HG03095 (cell line): ENCODE data around the gene ERC1.

Experiments
- ATAC-seq: cut with Tn5 transposase; IDR thresholded peaks from one replicate; pipeline ENCODE4 v1.9.1; 2021; ENCODE audit warnings: moderate library complexity; ENCODE audit not compliant: unreplicated experiment

ERC1 gene

DNA sequence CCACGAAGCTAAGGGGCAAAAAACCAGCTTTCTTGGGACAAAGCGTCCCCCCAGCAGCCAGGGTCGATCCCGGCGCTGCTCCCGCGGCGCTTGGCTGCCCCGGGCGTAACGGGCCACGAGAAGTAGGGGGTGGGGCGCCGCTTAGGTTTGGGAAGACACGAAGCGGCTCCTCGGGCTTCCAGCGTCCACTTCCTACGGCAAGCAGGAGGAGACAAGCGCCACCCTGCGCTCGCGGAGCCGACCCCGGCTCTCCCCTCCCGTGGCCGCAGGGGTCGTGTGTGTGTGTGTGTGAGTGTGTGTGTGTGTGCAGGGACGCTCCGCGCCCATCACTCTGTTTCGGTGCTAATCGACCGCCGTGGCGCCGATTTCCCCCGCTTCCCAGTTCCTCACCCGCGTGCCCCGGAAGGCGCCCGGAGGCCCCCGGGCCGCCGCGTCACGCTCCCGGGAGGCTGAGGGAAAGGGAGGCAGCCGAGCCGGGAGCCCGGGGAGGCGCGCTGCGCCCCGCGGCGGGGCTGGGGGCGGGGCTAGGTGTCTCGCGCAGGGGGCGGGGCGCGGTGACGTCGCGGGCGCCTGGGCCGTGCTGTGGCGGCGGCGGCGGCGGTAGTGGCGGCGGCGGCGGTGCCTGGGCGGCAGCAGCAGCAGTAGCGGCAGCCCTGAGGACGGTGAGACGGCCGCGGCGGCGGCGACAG, at the start of gene ERC1:
TSS of gene ERC1 (plus strand) at position 563 of the 689 bp plus-strand sequence. CDS start 36,681 bp downstream, outside the sequence.
- peak; percentile 66 for ATAC-seq

DNA sequence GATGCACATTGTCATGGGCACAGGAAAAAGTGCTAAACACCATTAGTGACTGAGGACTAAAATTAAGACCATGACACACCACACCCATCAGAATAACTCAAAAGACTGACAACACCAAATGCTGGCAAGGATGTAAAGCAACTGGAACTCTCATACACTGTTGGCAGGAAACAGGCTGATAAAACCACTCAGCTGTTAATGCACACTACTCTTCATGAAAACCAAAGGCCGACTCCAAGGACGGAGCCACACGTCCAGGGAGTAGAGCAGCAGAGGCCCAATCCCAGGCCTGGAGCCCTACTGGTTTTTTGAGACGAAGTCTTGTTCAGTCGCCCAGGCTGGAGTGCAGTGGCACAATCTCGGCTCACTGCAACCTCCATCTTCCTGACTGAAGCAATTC, 48.0 kb upstream of the ERC1 start:
- ATAC-seq, result no peak

DNA sequence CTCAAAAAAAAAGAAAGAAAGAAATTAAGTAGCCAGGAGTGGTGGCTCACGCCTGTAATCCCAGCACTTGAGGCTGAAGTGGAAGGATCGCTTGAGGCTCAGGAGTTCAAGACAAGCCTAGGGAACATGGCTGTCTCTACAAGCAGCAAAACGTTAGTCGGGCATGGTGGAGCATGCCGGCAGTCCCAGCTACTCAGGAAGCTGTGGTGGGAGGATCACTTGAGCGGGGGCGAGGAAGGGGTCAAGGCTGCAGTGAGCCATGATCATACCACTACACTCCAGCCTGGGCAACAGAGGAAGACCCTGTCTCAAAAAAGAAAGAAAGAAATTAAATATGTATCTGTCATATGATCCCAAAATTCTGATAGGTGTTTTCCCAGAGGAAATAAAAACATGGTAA, 46.8 kb upstream of the ERC1 start:
- ATAC-seq, result no peak

DNA sequence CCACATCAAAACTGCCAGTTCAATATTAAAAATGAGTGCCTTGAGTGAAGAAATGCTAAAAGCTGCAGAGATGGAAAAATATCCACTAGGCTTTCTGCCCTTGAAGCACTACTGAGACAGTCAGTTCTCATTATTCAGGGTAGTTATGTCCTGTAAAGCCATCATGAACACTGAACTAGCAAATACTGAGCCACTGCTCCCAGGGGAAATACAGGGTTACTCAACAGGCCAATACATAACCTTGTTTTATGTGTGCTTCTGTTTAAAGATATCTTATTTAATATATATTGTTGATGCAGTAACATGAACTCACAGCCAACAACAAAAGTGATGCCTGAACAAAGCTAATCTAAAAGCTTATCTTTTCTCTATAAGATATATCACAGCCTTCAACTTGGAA, 44.8 kb upstream of the ERC1 start:
- no peak for ATAC-seq

DNA sequence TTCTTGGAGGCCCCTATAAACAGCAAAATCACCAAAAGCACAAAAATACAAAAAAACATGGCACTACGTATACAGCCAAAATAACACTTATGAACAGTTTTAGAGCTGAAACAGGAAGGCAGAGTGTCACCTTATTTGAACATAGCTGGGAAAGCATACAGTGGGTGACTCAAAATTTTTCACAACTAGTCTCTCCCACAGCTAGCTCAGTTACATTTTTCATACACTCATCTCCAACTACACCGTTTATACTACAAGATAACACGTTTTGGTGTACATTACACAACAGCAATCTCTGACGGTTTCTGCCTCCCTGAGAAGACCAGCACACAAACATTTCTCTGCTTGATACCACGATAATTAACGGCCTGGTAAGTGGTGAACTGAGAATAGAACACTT, 44.4 kb upstream of the ERC1 start:
- ATAC-seq, result no peak

DNA sequence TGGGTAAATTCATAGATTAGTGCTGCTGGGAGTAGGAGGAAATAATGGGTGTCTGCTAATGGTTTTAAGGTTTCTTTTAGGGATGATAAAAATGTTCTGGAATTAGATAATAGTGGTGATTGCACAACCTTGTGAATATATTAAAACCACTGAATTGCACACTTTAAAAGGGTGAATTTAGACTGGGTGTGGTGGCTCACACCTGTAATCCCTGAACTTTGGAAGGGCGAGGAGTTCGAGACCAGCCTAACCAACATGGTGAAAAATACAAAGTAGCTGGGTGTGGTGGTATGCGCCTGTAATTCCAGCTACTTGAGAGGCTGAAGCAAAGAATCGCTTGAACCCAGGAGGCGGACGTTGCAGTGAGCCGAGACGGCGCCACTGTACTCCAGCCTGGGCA, 42.8 kb upstream of the ERC1 start:
- ATAC-seq, result no peak

DNA sequence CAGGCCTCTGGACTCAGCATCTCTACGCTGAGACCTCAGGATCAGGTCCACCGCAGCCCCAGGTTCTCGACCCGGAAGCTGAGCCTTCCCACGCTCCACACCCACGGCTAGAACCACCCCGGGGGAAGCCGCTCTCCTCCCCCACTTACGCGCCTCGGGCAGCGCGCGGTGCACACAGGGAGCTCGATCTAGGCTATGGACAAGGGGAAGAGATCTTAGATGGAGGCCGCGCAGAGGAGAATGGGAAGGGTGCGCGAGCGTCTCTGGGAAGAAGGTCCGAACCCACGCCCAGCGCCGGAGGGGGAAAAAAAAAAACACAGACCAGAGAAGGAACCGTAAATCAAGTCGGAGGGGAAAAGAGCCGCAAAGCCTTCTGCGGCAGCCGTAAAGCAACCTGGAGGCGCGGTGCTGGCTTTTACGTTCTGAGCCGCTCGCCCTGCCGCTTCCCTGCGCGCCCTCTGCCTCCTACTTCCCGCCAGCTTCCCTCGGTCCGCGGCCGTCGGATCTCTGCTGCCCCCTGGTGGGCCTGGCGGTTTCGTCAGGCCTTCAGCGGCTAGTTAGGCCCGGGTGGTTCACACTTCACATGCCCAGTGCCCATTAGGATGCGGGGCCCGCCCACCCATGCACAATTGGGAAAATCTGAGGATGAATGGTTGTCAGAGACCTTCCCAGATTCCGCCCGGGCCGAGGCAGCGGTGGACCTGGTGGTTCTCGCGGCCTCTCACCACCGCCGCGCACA, 41.4 kb upstream of the ERC1 start, which contains the start of gene RAD52:
TSS of gene RAD52 (minus strand) at position 242 of the 739 bp plus-strand sequence. CDS start 16,636 bp downstream, outside the sequence.
- peak; percentile 81 for ATAC-seq

DNA sequence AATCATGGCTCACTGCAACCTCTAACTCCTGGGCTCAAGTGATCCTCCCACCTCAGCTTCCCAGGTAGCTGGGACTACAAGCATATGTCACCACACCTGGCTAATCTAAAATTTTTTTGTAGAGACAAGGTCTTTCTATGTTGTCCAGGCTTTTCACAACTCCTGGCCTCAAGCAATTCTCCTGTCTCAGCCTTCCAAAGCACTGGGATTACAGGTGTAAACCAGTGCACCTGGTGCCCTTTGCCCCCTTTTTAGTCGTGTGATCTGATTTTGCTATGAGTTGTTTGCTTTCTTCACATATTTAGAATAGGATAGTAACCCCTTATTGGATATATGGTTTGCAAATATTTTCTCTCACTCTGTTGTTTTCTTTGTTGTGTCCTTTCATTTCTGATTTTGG, 39.8 kb upstream of the ERC1 start:
- ATAC-seq, result no peak

DNA sequence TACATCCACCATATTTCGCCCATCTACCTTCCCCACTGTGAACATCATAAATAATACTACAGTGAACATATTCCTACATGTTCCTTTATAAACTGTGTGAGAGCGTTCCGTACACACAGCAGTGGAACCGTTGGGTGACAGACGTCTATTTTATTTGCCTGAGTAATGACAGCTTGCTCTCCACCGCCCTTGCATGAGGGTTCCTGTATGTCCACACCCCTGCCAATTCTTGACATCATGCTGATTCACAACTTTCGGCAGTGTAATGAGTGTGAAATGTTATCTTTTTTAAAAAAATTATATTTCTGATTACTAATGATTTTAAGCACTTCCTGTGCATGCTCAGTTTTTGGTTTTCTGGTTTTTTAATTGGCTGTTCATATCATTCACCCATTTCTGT, 37.2 kb upstream of the ERC1 start:
- no peak for ATAC-seq

DNA sequence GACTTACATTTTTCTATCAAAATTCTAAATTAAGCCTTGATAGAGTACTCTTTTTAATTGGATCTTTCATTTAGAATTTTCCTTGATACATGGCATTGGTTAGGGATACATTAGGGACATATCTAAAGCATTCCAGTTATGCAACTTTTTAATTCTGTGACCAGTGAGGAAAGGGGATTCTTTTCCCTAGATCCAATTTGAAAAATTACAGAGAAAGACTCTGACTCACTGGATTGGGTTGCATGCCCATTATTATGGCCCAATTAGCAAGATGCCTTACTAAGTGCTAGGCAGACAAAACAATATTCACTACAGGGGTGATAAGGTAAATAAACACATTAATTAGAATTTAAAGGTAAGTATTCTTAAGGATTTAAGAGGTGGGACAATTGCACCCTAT, 36.3 kb upstream of the ERC1 start:
- no peak for ATAC-seq

DNA sequence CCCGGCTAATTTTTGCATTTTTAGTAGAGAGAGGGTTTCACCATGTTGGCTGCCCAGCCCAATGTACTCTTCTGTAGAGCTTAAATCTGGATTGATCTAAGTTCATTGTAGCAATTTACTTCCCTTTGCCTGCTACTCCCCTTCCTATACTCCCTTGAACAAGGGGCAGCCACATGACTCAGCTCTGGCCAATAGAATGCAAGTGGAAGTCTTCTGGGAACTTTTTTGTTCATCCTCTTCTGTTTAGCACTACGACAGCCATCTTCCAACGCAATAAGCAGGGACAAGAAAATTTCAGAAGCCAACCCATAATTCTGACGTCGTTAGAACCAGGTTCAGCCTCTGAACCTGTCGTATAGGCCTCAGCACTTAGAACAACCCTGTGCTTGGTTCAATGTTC, 35.1 kb upstream of the ERC1 start:
- no peak for ATAC-seq

DNA sequence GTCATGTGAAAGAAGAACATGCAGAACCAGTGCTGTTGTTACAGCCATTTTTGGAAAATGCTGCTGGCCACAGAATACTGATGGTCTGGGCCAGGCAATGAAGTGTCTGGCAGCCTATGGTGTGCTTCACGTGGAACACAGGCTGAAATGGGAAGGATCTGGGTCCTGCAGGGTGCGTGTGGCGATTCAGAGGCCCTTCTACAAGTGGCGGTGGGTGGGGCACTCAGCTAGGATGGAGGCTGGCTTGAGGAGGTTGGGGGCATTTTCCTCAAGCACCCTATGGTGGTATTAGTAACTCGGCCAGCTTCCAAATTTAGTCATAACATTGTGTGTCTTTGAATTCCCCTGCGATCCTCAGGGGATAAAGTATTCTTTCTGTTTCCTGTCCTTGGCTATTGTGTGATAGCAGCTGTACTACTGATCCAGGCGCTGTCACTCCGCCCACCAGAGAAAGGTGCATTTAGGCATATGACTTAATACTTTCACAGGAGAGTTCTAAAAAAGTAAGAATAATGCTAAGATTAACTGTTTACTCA, 32.4 kb upstream of the ERC1 start:
- peak; percentile 77 for ATAC-seq

DNA sequence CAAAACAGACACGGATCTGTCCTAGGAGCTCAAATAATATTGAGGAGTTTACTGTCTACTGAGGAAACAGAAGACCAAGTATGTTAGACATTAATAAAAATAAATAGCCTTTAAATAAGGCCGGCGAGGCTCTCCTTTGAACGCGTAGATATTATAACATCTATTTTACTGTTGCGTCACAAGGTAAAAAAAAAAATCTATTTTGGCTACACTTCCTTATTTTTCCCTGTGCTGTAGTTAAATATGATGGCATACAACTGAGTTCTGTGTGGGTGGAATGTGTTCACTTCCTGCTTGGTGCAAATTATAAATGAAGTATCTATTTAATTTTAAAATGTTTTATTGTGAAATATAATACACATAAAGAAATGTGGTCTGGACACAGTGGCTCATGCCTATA, 24.3 kb upstream of the ERC1 start:
- no peak for ATAC-seq

DNA sequence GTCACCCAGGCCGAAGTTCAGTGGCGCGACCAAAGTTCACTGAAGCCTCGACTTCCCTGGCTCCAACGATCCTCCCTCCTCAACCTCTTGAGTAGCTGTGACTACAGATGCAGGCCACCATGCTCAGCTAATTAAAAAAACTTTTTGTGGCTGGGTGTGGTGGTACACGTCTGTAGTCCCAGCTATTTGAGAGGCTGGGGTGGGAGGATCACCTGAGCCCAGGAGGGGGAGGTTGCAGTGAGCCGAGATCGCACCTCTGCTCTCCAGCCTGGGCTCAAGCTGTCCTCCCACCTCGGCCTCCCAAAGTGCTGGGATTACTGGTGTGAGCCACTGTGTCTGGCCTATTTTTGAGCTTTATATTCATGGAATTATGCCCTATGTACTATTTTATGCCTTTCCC, 23.4 kb upstream of the ERC1 start:
- ATAC-seq, result no peak

DNA sequence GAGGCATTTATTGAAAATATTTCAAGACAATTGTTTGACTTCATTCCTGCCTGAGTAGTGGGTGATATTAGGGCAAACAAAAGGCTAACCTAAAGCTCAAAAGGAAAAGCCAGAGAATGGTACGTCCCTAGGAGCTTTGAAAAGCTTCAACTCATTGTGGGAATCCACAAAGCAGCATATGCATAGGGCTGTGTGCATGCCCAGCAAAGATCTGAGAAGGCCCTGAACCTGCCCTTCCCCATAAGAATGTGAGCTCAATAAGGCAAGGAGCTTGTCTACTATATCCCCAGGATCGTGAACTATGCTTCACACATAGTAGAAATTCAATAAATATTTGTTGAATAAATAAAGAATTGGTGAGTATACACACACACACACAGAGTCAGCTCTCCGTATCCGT, 22.5 kb upstream of the ERC1 start:
- ATAC-seq, result no peak

DNA sequence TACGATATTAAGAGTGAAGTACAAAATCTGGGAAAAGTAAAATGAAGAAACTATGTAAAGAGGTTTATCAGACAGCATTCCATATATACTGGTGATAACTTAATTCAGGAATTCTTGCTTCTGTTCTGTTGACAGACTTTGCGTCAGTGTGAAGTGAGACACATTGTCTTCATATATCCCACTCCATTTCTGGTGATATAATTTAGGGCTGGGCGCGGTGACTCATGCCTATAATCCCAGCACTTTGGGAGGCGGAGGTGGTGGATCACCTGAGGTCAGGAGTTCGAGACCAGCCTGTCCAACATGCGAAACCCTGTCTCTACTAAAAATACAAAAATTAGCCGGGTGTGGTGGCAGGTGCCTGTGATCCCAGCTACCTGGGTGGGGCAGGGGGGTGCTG, 21.2 kb upstream of the ERC1 start:
- ATAC-seq, result no peak

DNA sequence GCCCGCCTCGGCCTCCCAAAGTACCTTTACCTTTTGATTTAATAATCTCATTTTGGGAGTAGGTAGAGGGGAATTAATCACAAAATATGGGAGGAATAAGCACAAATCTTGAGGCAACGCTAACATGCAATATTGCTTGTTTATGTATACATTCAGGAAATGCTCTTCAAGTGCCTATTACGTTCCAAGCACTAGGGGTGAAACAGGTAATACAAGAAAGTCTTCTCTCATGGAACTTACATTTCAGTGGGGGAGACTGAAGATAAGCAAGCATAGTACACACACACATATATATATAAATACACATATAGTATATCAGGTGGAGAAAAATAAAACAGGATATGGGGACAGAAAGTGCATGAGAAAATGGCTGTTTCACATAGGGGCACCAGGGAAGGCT, 19.0 kb upstream of the ERC1 start:
- no peak for ATAC-seq

DNA sequence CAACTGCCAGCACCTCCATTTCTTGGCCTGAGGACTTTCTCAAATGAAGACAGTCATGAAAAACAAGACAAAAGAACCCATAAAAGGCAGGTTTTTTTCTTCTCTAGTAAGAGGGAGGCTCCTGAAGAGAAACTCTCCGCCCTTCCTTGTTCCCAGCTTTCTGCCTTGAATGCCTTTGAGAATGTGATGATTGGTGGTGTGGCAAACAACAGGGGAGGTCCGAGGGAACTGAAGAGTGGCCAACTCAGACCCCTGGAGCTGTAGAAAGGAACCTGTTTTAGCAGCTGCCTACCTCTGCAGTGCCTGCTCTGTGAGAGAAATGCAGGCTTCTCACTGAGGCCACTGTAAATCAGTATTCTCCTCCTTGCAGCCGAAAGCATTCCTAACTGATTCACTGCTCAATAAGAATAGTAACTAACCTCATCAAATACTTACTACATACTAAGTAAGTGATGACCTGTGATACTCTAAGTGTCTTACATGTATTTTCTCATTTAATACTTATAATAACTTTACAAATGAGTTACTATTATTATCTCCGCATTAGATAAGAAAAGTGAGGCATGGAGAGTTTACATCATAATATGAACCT, 16.7 kb upstream of the ERC1 start:
- ATAC-seq, result no peak

DNA sequence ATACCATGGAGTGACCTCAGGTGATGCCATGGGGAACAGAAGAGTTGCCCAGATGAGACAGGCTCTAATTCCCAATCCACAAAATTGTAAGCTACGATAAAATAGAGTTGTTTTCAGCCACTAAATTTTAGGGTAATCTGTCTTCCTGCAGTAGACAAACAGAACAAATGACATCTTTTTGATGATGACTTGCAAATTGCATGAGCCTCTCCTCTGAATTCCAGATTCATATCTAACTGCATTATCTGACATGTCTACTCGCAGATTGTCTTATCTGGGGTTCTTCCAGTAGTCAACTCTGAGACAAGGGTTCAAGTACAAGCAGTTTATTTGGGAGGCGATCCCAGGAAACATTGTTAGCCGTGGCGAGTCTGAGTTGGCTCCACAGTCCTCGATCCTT, 14.4 kb upstream of the ERC1 start:
- no peak for ATAC-seq

DNA sequence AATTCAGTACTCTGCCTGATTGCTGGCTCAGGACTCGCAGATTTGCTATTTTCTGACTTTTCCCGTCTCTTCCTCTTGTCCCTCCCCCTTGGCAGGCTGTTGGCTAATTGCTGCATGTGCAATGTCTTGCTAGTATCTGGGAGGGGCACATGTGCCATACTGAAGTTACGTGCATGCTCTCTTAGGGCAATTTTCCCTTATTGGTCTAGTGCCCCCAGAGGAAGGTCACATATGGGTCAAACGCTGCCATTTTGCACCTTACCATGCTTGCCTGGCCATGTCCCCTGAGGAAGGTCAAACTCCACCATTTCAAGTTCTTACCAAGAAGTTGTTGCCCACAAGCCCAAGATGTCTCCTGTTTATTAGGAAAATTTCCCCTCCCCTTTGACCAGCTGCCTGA, 13.9 kb upstream of the ERC1 start:
- ATAC-seq, result no peak

DNA sequence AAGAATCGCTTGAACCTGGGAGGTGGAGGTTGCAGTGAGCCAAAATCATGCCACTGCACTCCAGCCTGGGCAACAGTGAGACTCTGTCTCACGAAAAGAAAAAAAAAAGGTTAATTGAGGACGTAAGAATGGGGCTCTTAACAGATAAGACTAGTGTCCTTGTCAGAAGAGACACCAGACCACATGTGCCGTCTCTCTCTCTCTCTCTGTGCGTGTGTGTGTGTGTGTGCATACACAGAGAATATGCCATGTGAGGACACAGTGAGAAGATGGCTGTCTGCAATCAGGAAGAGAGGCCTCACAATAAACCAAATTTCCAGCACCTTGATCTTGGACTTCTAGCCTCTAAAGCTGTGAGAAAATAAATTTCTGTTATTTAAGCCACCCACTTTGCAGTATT, 11.7 kb upstream of the ERC1 start:
- no peak for ATAC-seq
